H1 (cell line): ENCODE measurements around the gene MXD3. TPM values are rescaled to one million over a fixed set of nuclear protein-coding genes. Genes with fewer than 3 reads are reported as not detected.

Experiments used
- CTCF ChIA-PET: fragments of 300-600 bp; sonication (Branson Sonifier 250); formaldehyde crosslinking; loops from one replicate; lab custom pipeline; 2021; ENCODE audit not compliant: partially characterized antibody; lab: Charles Lee
- POLR2A ChIA-PET: fragments of 300-600 bp; sonication (Branson Sonifier 250); formaldehyde crosslinking; loops from one replicate; lab custom pipeline; 2021; ENCODE audit warnings: inconsistent platforms; ENCODE audit not compliant: partially characterized antibody; lab: Charles Lee
- DNase-seq, 2 experiments: peaks; one replicate each; pipeline versions ENCODE4 v3.0.0 to v3.0.0-alpha.2; 2010 to 2022; ENCODE audit warnings: low spot score in 2 of 2, low read depth in 1 of 2, mixed read lengths in 1 of 2
- FAIRE-seq: peaks from 2 replicates; lab custom pipeline; 2011; peaks lifted over from hg19 to GRCh38; lab: Jason Lieb, UNC
- H2AFZ ChIP-seq: 2 replicates; pipeline ENCODE4 v1.8.1; 2012; ENCODE audit warnings: low read length, inconsistent platforms
- H2AK5ac ChIP-seq: 2 replicates; pipeline ENCODE4 v1.6.1; 2013; ENCODE audit warnings: low read depth, low read length
- H2BK120ac ChIP-seq: replicated peaks from 2 replicates; pipeline ENCODE3; 2013; ENCODE audit warnings: low read depth, low read length, inconsistent platforms
- H2BK12ac ChIP-seq: 2 replicates; pipeline ENCODE4 v1.6.1; 2013; ENCODE audit warnings: low read depth, low read length
- H2BK15ac ChIP-seq: 2 replicates; pipeline ENCODE4 v1.6.1; 2013; ENCODE audit warnings: low read length
- H2BK20ac ChIP-seq: 2 replicates; pipeline ENCODE4 v1.6.1; 2013; ENCODE audit warnings: low read length
- H2BK5ac ChIP-seq: 2 replicates; pipeline ENCODE4 v1.6.1; 2013; ENCODE audit warnings: low read depth, low read length
- H3K14ac ChIP-seq: 2 replicates; pipeline ENCODE4 v1.6.1; 2013; ENCODE audit warnings: inconsistent platforms; ENCODE audit not compliant: insufficient read length
- H3K18ac ChIP-seq: 2 replicates; pipeline ENCODE4 v1.6.1; 2013; ENCODE audit warnings: low read length; ENCODE audit errors: extremely low read depth
- H3K23ac ChIP-seq: 2 replicates; pipeline ENCODE4 v1.6.1; 2013; ENCODE audit warnings: inconsistent platforms; ENCODE audit not compliant: insufficient read length
- H3K23me2 ChIP-seq: 2 replicates; pipeline ENCODE4 v1.6.1; 2013; ENCODE audit warnings: low read depth, low read length
- H3K27ac ChIP-seq: 2 replicates; pipeline ENCODE4 v1.6.1; 2011; ENCODE audit warnings: low read depth, low read length, inconsistent platforms
- H3K27me3 ChIP-seq, 4 experiments: replicated peaks in 1 of 4; 1 replicate in 1 of 4; 2 replicates in 3 of 4; pipeline versions ENCODE4 v1.6.1 to v1.8.1; 2011 to 2013; ENCODE audit warnings: low read length in 3 of 4, mild to moderate bottlenecking in 3 of 4, inconsistent platforms in 2 of 4, mixed read lengths in 2 of 4, moderate library complexity in 1 of 4; ENCODE audit not compliant: control insufficient read depth in 3 of 4, insufficient read depth in 3 of 4; ENCODE audit errors: extremely low read depth in 1 of 4
- H3K36me3 ChIP-seq, 4 experiments: 2 replicates each; pipeline versions ENCODE4 v1.6.1 to v1.8.1; 2011 to 2013; ENCODE audit warnings: mild to moderate bottlenecking in 4 of 4, low read length in 3 of 4, moderate library complexity in 2 of 4, control low read depth in 1 of 4, inconsistent platforms in 1 of 4; ENCODE audit not compliant: insufficient read depth in 4 of 4, control insufficient read depth in 2 of 4
- H3K4ac ChIP-seq: replicated peaks from 2 replicates; pipeline ENCODE3; 2013; ENCODE audit warnings: low read length, low read depth, mixed read lengths, inconsistent platforms; ENCODE audit not compliant: insufficient read length
- H3K4me1 ChIP-seq, 4 experiments: replicated peaks in 1 of 4; 1 replicate in 1 of 4; 2 replicates in 3 of 4; pipeline versions ENCODE4 v1.6.1 to v1.8.1; 2011 to 2013; ENCODE audit warnings: low read length in 3 of 4, inconsistent platforms in 2 of 4, mixed read lengths in 1 of 4; ENCODE audit not compliant: insufficient read depth in 4 of 4, control insufficient read depth in 3 of 4
- H3K4me2 ChIP-seq, 2 experiments: 2 replicates each; pipeline versions ENCODE4 v1.6.1 to v1.8.1; 2011 to 2013; ENCODE audit warnings: low read depth in 2 of 2, low read length in 2 of 2, control low read depth in 1 of 2, inconsistent platforms in 1 of 2, mild to moderate bottlenecking in 1 of 2; ENCODE audit not compliant: insufficient read depth in 1 of 2
- H3K4me3 ChIP-seq, 4 experiments: fragments of 200-600, 300-600 bp in 1 of 4; sonication (generic), shearing (Covaris generic), sonication (Bioruptor Twin) in 1 of 4; 2 replicates each; pipeline versions ENCODE4 v1.5.1 to v1.8.1; 2011 to 2016; ENCODE audit warnings: low read length in 4 of 4, low read depth in 3 of 4, control low read depth in 2 of 4, inconsistent platforms in 2 of 4, mild to moderate bottlenecking in 2 of 4, mixed read lengths in 1 of 4, moderate library complexity in 1 of 4; ENCODE audit not compliant: insufficient read depth in 2 of 4; ENCODE audit errors: extremely low read depth in 1 of 4
- H3K56ac ChIP-seq: replicated peaks from 2 replicates; pipeline ENCODE3; 2013; ENCODE audit warnings: low read depth, mild to moderate bottlenecking, mixed read lengths, low read length, inconsistent platforms; ENCODE audit not compliant: insufficient read length
- H3K79me1 ChIP-seq: 2 replicates; pipeline ENCODE4 v1.6.1; 2013; ENCODE audit warnings: low read depth, low read length, control low read depth
- H3K79me2 ChIP-seq, 2 experiments: 2 replicates each; pipeline versions ENCODE4 v1.6.1 to v1.8.1; 2012 to 2013; ENCODE audit warnings: low read length in 2 of 2, mild to moderate bottlenecking in 2 of 2, inconsistent platforms in 1 of 2; ENCODE audit not compliant: insufficient read depth in 2 of 2, control insufficient read depth in 1 of 2
- H3K9ac ChIP-seq, 4 experiments: replicated peaks in 1 of 4; 1 replicate in 1 of 4; 2 replicates in 3 of 4; pipeline versions ENCODE4 v1.6.1 to v1.8.1; 2011 to 2013; ENCODE audit warnings: low read depth in 3 of 4, low read length in 3 of 4, control low read depth in 2 of 4, mild to moderate bottlenecking in 2 of 4, moderate library complexity in 2 of 4, inconsistent platforms in 1 of 4; ENCODE audit errors: extremely low read depth in 1 of 4
- H3K9me3 ChIP-seq, 2 experiments: 2 replicates each; pipeline versions ENCODE4 v1.6.1 to v1.8.1; 2012 to 2013; ENCODE audit warnings: mild to moderate bottlenecking in 2 of 2, moderate library complexity in 2 of 2, control low read depth in 1 of 2, inconsistent platforms in 1 of 2, low read depth in 1 of 2, low read length in 1 of 2, mixed read lengths in 1 of 2; ENCODE audit not compliant: insufficient read depth in 2 of 2
- H4K20me1 ChIP-seq, 2 experiments: replicated peaks in 1 of 2; 2 replicates each; pipeline versions ENCODE3 to v1.8.1; 2011 to 2013; ENCODE audit warnings: inconsistent platforms in 2 of 2, low read length in 2 of 2, mild to moderate bottlenecking in 1 of 2; ENCODE audit not compliant: insufficient read depth in 2 of 2, control insufficient read depth in 1 of 2
- H4K5ac ChIP-seq: 2 replicates; pipeline ENCODE4 v1.6.1; 2013; ENCODE audit warnings: low read length, low read depth, mixed read lengths, inconsistent platforms; ENCODE audit not compliant: insufficient read length
- H4K8ac ChIP-seq: 2 replicates; pipeline ENCODE4 v1.8.0; 2013; ENCODE audit warnings: mild to moderate bottlenecking, moderate library complexity, low read length, inconsistent platforms; ENCODE audit not compliant: insufficient read depth; ENCODE audit errors: extremely low read depth
- H4K91ac ChIP-seq: replicated peaks from 2 replicates; pipeline ENCODE3; 2013; ENCODE audit warnings: low read length, mixed read lengths, inconsistent platforms; ENCODE audit not compliant: insufficient read length
- WGBS, 2 experiments: shearing (Covaris generic) in 1 of 2; methylation state at CpG; one replicate each; pipeline versions ENCODE4 v1.1.6 to v1.1.7; 2013 to 2015; ENCODE audit warnings: low lambda C conversion rate in 2 of 2, mixed read lengths in 2 of 2, inconsistent platforms in 1 of 2, low coverage in 1 of 2, missing lambda C conversion rate in 1 of 2; ENCODE audit not compliant: insufficient replicate concordance in 2 of 2, insufficient coverage in 1 of 2, insufficient read length in 1 of 2; ENCODE audit errors: extremely low coverage in 1 of 2, missing lambda C conversion rate in 1 of 2; 5-methylcytosine and 5-hydroxymethylcytosine counted together
- polyA plus RNA-seq, 7 experiments: library from polyadenylated mRNA; depleted of rRNA in 3 of 7; stranded (reverse) in 5 of 7; unstranded in 2 of 7; fragments of >200 nt in 5 of 7; fragments of 200-250 nt in 2 of 7; gene quantifications; 1 replicate in 5 of 7; 2 replicates in 1 of 7; 4 replicates in 1 of 7; pipeline versions ENCODE4 v1.2.1 to v1.2.3, GENCODE V29; 2011 to 2013; ENCODE audit warnings: missing spikeins in 2 of 7, mixed read lengths in 2 of 7
- total RNA-seq: library from RNA; stranded (reverse); fragmentation: NEBNext Ultra II Directional; extraction: Animal tissue kit (Norgen Biotek cat#: 25700); gene quantifications from 2 replicates; pipeline ENCODE4 v1.2.1, GENCODE V29; 2021

The MXD3 gene
- total and polyA plus RNA-seq, 2 of the 8 experiments (the other 6 are each of a cell fraction or from before 2014, with no cell fraction given), result 6.5 to 7.7 TPM

GRCh38 chr5:177332031-177332895 lies 20.6 kb upstream of the MXD3 start:
- Histone ChIP-seq H3K79me2 (no peaks in the 10 kb centered on the region), H3K9ac (no peak overlapping the region), H4K5ac (no peak overlapping the region), H2BK5ac (peak overlapping the region; percentile 60; the same call in 1 of the 2 replicates), H2BK20ac (no peak overlapping the region), H3K23me2 (no peaks in the 10 kb centered on the region), H2BK120ac (no peak overlapping the region), H3K4ac (no peak overlapping the region), H3K4me3 (no peak overlapping the region), H3K18ac (no peak overlapping the region), H3K4me1 (peaks cover 0 to 4% (median under 1%) of the 10 kb centered on the region in 4 experiments; a peak in 4 of 7 replicates), H3K27ac (no peak overlapping the region), H3K56ac (no peak overlapping the region), H3K4me2 (no peak overlapping the region), H4K8ac (no peak overlapping the region), H3K79me1 (no peaks in the 10 kb centered on the region), H2BK15ac (no peak overlapping the region), H3K14ac (no peak overlapping the region), H4K91ac (no peak overlapping the region), H3K9me3 (no peaks in the 10 kb centered on the region), H4K20me1 (peaks cover 0 to 7% of the 10 kb centered on the region in 2 experiments), H3K36me3 (peaks cover 16 to 32% (median 28%) of the 10 kb centered on the region in 4 experiments), H2BK12ac (no peak overlapping the region), H2AFZ (no peak overlapping the region), H2AK5ac (no peak overlapping the region), H3K27me3 (no peaks in the 10 kb centered on the region), H3K23ac (no peak overlapping the region)
- FAIRE-seq (no peak), DNase-seq (no peak)
- 95% methylated on average over 30 of the region's 35 CpGs; no CpG with 5 or more reads in 1 of the 2 experiments for WGBS, 2 experiments
- CTCF ChIA-PET, result interaction anchor here (1.2 to 10.3 kb wide), 4 partner anchors 15 to 72 kb away, joined by 3 to 100 read pairs (median 10); no protein-coding TSS in a partner anchor
- POLR2A ChIA-PET, result interaction anchor here (0.6 to 2.5 kb wide), 7 partner anchors 12 to 193 kb away, joined by 3 to 7 read pairs (median 4); partner anchors contain the start of gene LMAN2
